Naive thymus-derived CD8-positive, alpha-beta T cell (primary cell): ENCODE results near the gene TMEM8B. TPM values are rescaled to one million over a fixed set of nuclear protein-coding genes. Genes with fewer than 3 reads are reported as not detected.

ENCODE experiments used
- ATAC-seq, 2 donors: fragments of 150-1000 bp; cut with Tn5 transposase in 1 of 2; sonication (Bioruptor Pico), chemical (Tn5 transposase) in 1 of 2; 1 replicate in 1 of 2; 2 replicates in 1 of 2; pipeline ENCODE4 v1.10.0; 2021; ENCODE audit warnings: mild to moderate bottlenecking in 2 of 2, moderate library complexity in 2 of 2
- POLR2A ChIA-PET: fragments of 350-600 bp; sonication (Branson Sonifier 250); formaldehyde crosslinking; loops from one replicate; lab custom pipeline; 2021; ENCODE audit warnings: antibody characterized with exemption; lab: Charles Lee
- DNase-seq, 10 donors: peaks; one replicate each; pipeline versions ENCODE4 v3.0.0 to v3.0.0-alpha.2; 2020 to 2022
- H3K27ac Mint-ChIP-seq, 10 donors: one replicate each; pipeline ENCODE4 v1.8.0; 2020 to 2022; ENCODE audit warnings: mild to moderate bottlenecking in 10 of 10, mixed read lengths in 10 of 10, moderate library complexity in 4 of 10, inconsistent platforms in 1 of 10
- H3K27me3 Mint-ChIP-seq, 5 donors: one replicate each; pipeline ENCODE4 v1.8.0; 2021 to 2022; ENCODE audit warnings: mixed read lengths in 5 of 5
- H3K36me3 Mint-ChIP-seq, 3 donors: one replicate each; pipeline ENCODE4 v1.8.0; 2020 to 2022; ENCODE audit warnings: mixed read lengths in 3 of 3, mild to moderate bottlenecking in 2 of 3, inconsistent platforms in 1 of 3
- H3K4me1 Mint-ChIP-seq, 4 donors: one replicate each; pipeline ENCODE4 v1.8.0; 2021 to 2022; ENCODE audit warnings: mixed read lengths in 4 of 4
- H3K4me3 Mint-ChIP-seq, 10 donors: one replicate each; pipeline ENCODE4 v1.8.0; 2020 to 2022; ENCODE audit warnings: mild to moderate bottlenecking in 10 of 10, mixed read lengths in 10 of 10, moderate library complexity in 6 of 10, inconsistent platforms in 1 of 10
- H3K9me3 Mint-ChIP-seq, 9 donors: one replicate each; pipeline ENCODE4 v1.8.0; 2020 to 2022; ENCODE audit warnings: mixed read lengths in 9 of 9, mild to moderate bottlenecking in 3 of 9, inconsistent platforms in 1 of 9, moderate library complexity in 1 of 9
- polyA plus RNA-seq, 3 donors: library from polyadenylated mRNA; unstranded; fragments of 300-500 nt; fragmentation: Illumina TruSeq; gene quantifications; one replicate each; pipeline ENCODE4 v1.2.3, GENCODE V29; 2021
- total RNA-seq, 8 experiments: library from RNA in 2 of 8; stranded (reverse) in 2 of 8; gene quantifications; one replicate each; pipeline ENCODE4 v1.2.3 and lab custom pipeline; 2021 to 2026

The TMEM8B gene, protein sequence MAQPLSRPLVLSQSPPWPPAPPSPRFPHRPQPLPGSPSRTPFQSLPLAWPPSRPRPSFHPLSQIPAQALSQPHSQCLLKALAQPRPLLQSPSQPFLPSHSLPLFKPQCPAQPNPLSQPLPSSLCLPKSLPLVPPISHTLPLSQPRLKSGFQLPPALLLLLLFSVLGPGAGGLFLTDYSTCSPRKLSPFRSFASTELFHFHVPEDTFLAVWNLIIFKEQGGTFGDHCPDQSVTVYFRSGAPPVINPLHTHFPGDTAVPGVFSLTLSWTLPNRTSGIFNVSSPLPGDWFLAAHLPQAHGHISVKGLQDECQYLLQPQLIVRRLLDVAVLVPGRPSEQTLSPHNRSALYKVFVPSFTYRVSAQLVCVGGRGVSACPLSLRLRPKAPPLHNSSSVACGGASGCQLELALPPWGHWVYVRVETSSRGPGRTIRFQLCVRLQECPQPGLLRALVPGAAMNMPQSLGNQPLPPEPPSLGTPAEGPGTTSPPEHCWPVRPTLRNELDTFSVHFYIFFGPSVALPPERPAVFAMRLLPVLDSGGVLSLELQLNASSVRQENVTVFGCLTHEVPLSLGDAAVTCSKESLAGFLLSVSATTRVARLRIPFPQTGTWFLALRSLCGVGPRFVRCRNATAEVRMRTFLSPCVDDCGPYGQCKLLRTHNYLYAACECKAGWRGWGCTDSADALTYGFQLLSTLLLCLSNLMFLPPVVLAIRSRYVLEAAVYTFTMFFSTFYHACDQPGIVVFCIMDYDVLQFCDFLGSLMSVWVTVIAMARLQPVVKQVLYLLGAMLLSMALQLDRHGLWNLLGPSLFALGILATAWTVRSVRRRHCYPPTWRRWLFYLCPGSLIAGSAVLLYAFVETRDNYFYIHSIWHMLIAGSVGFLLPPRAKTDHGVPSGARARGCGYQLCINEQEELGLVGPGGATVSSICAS
- 10 to 100 TPM in 1 of 2 experiments, 1 to 10 TPM in 1; 8.8 to 10.2 TPM for total RNA-seq
- 1 to 10 TPM; 1.5 to 2.4 (median 2.1) TPM for polyA plus RNA-seq
- total RNA-seq (lab: John Stamatoyannopoulos, UW): 2.9 to 14.8 (median 10.8) reads per million in 6 experiments

GRCh38 chr9:35829084-35829763 lies at the start of gene TMEM8B:
TMEM8B (plus strand) TSS chr9:35829228; CDS start chr9:35829448, 220 bp downstream.
- peaks cover 32 to 63% (median 44%) of the 10 kb centered on the region in 4 donors for H3K4me1 Mint-ChIP-seq
- H3K4me3 Mint-ChIP-seq: peak within 1 kb of the TSS; percentile 86 to 100 (median 96)
- POLR2A ChIA-PET: interaction anchor here (0.6 to 1.5 kb wide), 8 partner anchors 15 to 241 kb away, joined by 3 to 8 read pairs (median 3); partner anchors contain the start of genes CCDC107, HINT2 and SPAG8

DNA sequence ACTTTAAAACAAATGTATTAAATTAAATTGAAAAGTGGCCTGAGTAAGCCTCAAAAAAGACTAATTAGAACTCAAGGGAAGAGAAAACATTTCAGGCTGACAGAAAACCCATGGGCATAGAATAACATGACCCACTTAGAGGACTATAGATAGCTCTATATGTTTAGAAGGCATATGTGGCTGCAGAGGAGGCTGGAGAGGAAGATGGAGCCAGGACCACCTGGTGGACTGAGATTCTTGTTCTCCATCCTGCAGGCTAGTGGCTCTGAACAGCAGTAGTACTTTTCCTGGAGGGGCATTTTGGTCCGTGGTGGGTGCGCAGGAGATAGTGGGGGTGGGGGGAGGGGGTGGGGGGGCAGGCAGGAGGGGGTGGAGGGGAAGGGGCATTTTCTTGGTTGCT lies 48.0 kb upstream of the TMEM8B start:
- H3K36me3 Mint-ChIP-seq: peaks cover 9 to 38% (median 22%) of the 10 kb centered on the region in 3 donors
- POLR2A ChIA-PET: interaction anchor here (0.7 kb wide), 1 partner anchor 11 kb away, joined by 8 read pairs; no protein-coding TSS in a partner anchor
- H3K27ac Mint-ChIP-seq: peak overlapping the region in 4 of 10 donors; percentile 17 to 67 (median 35)
- no peak overlapping the region for H3K4me3 Mint-ChIP-seq
- H3K9me3 Mint-ChIP-seq: no peaks in the 10 kb centered on the region
- H3K27me3 Mint-ChIP-seq: no peaks in the 10 kb centered on the region
- H3K4me1 Mint-ChIP-seq: peaks cover 0 to 9% (median 4%) of the 10 kb centered on the region in 4 donors
- no peak for DNase-seq
- no peak for ATAC-seq

More at GRCh38 chr9:35829084-35829763, at the start of gene TMEM8B:
- H3K27ac Mint-ChIP-seq: peak within 1 kb of the TSS; percentile 81 to 100 (median 96)
- H3K9me3 Mint-ChIP-seq: no peaks in the 10 kb centered on the region
- no peaks in the 10 kb centered on the region for H3K36me3 Mint-ChIP-seq
- no peaks in the 10 kb centered on the region for H3K27me3 Mint-ChIP-seq
- ATAC-seq: peak; percentile 94
- peak; percentile 83 to 97 (median 90) for DNase-seq

- Mint-ChIP-seq H3K27ac (peak overlapping the region in 2 of 10 donors; percentile 31 to 32), H3K36me3 (peaks cover 9 to 46% (median 22%) of the 10 kb centered on the region in 3 donors), H3K9me3 (no peaks in the 10 kb centered on the region), H3K4me3 (no peak overlapping the region), H3K27me3 (no peaks in the 10 kb centered on the region), H3K4me1 (peaks cover 0 to 7% (median 3%) of the 10 kb centered on the region in 4 donors)
- ATAC-seq: no peak
- DNase-seq: no peak
- POLR2A ChIA-PET: no interaction called here
These were observed 45.6 kb upstream of the TMEM8B start for GRCh38 chr9:35783418-35783817.

DNA sequence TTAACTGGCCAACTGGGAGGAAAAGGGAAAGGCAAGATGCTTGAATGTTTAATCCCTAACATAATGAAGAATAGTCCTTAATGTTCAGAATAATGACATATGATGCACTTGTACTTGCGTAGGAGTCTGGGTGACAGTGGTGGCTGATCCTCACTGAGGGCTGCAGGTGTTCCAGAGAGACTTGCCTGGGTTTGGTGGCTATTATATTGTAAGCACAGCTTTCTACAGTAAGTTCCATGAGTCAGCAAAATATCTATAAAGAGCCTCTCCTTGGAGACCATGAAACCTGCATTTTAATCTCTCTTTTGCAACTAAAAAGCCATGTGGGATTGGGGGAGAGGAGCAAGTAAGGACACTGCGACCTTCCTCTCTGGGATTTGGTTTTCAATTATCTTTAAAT lies 39.5 kb upstream of the TMEM8B start:
- no peak overlapping the region for H3K27ac Mint-ChIP-seq
- peaks cover 0 to 2% (median 0%) of the 10 kb centered on the region in 5 donors for H3K27me3 Mint-ChIP-seq
- peaks cover 0 to 36% (median 5%) of the 10 kb centered on the region in 3 donors for H3K36me3 Mint-ChIP-seq
- ATAC-seq (no peak), DNase-seq (no peak)
- H3K4me1 Mint-ChIP-seq: peaks cover 8 to 13% (median 10%) of the 10 kb centered on the region in 4 donors
- POLR2A ChIA-PET: no interaction called here
- H3K9me3 Mint-ChIP-seq: no peaks in the 10 kb centered on the region
- H3K4me3 Mint-ChIP-seq: no peak overlapping the region

DNA sequence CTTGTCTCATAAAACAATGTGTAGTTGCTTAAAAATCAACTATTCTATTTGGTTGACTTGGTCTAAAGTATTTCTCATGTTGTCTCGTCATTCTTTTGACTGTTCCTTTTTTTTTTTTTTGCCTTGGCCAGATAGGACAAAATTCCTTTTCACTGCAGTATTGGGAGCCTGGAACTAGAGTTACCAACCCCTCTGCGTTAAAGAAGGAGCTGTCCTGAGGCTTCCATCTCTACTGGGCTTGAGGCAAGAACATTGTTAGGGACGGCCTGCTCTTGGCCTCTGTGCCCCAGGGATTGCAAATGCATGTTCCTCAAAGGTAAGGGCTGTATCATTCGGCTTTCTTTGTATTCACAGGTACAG lies 39.0 kb upstream of the TMEM8B start:
- POLR2A ChIA-PET: interaction anchor here (0.6 to 1.0 kb wide), 3 partner anchors 22 to 92 kb away, joined by 3 to 4 read pairs (median 3); partner anchors contain the start of gene SPAG8
- Mint-ChIP-seq H3K4me1 (peaks cover 10 to 13% (median 11%) of the 10 kb centered on the region in 4 donors), H3K36me3 (peaks cover 0 to 36% (median 5%) of the 10 kb centered on the region in 3 donors), H3K27ac (peak overlapping the region in 3 of 10 donors; percentile 19 to 41 (median 36)), H3K4me3 (no peak overlapping the region), H3K9me3 (no peaks in the 10 kb centered on the region), H3K27me3 (peaks cover 0 to 2% (median 0%) of the 10 kb centered on the region in 5 donors)
- no peak for DNase-seq
- ATAC-seq: no peak

GRCh38 chr9:35790385-35791296 lies 38.4 kb upstream of the TMEM8B start:
- ATAC-seq (peak; percentile 92 to 96), DNase-seq (peak; percentile 36 to 81 (median 60))
- peak overlapping the region in 5 of 10 donors; percentile 2 to 41 (median 19) for H3K4me3 Mint-ChIP-seq
- H3K27ac Mint-ChIP-seq: peak overlapping the region in 5 of 10 donors; percentile 12 to 41 (median 36)
- H3K36me3 Mint-ChIP-seq: peaks cover 0 to 32% (median 5%) of the 10 kb centered on the region in 3 donors
- POLR2A ChIA-PET: interaction anchor here (0.6 to 1.0 kb wide), 3 partner anchors 21 to 91 kb away, joined by 3 to 4 read pairs (median 3); partner anchors contain the start of gene SPAG8
- H3K27me3 Mint-ChIP-seq: peaks cover 0 to 2% (median 0%) of the 10 kb centered on the region in 5 donors
- no peaks in the 10 kb centered on the region for H3K9me3 Mint-ChIP-seq
- peaks cover 10 to 13% (median 11%) of the 10 kb centered on the region in 4 donors for H3K4me1 Mint-ChIP-seq

DNA sequence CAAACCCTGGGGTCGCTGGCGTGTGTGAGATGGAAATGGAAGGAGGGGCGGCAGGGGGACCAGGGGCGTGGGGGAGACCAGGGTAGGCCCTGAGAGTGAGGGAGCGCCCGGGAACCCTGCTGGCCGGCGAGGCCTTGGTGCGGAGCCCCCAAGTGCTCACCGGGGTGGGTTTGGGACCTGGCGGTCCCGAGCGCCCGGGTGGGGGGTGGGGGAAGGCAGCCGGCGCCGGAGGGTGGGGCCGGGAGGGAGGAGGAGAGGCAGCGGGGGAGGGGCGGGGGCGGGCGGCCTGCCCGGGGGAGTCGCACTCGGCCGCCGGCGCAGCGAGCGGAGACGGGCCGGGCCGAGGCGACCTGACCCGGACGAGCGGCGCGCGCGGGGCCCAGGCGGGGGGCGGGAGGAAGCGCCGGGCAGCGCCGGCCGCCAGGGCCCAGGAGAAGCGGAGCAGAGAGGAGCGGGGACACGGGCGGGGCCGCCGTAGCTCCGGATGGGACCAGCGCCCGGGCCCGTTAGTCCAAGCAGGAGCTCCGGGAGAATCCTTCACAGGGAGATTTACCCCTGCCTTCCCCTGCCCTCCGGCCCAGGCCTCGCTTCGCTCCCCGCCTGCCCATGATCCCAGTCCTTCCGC lies 37.6 kb upstream of the TMEM8B start, which contains the start of gene NPR2:
TSS of gene NPR2 (plus strand) at position 295 of the 625 bp plus-strand sequence. CDS start 818 bp downstream, outside the sequence.
- peak within 1 kb of the TSS in 4 of 10 donors; percentile 12 to 41 (median 37) for H3K27ac Mint-ChIP-seq
- DNase-seq: no peak

DNA sequence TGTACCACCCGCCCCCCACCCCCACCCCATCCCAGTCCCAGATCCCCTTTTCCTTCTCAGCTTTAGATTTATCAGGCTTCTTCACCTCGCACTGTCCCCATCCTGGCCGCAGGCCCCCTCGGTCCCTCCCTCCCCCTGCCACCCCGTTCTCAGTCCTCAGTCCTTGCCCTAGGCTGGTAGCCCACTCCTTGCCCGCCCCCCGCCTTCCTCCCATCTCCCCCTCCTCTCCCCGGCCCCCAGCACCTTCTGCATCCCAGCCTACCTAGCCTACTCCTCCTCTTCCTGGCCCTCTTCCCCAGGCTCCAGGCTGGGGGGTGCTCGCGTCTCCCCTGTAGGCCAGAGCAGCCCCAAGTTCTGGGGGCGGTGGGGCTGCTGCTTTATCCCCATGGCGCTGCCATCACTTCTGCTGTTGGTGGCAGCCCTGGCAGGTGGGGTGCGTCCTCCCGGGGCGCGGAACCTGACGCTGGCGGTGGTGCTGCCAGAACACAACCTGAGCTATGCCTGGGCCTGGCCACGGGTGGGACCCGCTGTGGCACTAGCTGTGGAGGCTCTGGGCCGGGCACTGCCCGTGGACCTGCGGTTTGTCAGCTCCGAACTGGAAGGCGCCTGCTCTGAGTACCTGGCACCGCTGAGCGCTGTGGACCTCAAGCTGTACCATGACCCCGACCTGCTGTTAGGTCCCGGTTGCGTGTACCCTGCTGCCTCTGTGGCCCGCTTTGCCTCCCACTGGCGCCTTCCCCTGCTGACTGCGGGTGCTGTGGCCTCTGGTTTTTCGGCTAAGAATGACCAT lies 36.8 kb upstream of the TMEM8B start:
- Mint-ChIP-seq H3K36me3 (peaks cover 0 to 18% (median 5%) of the 10 kb centered on the region in 3 donors), H3K27ac (no peak overlapping the region), H3K4me3 (no peak overlapping the region), H3K9me3 (no peaks in the 10 kb centered on the region), H3K27me3 (peaks cover 0 to 2% (median 0%) of the 10 kb centered on the region in 5 donors), H3K4me1 (peaks cover 11 to 13% (median 13%) of the 10 kb centered on the region in 4 donors)
- POLR2A ChIA-PET: interaction anchor here (0.6 kb wide), 1 partner anchor 11 kb away, joined by 8 read pairs; no protein-coding TSS in a partner anchor
- ATAC-seq (no peak), DNase-seq (no peak)

More for the DNA sequence above, 37.6 kb upstream of the TMEM8B start, which contains the start of gene NPR2:
- POLR2A ChIA-PET: no interaction called here
- Mint-ChIP-seq H3K27me3 (peaks cover 0 to 2% (median 0%) of the 10 kb centered on the region in 5 donors), H3K36me3 (peaks cover 0 to 25% (median 5%) of the 10 kb centered on the region in 3 donors), H3K4me1 (peaks cover 10 to 13% (median 12%) of the 10 kb centered on the region in 4 donors), H3K9me3 (no peaks in the 10 kb centered on the region), H3K4me3 (peak within 1 kb of the TSS in 5 of 10 donors; percentile 2 to 41 (median 19))
- no peak for ATAC-seq

- Mint-ChIP-seq H3K4me1 (peaks cover 11 to 13% (median 13%) of the 10 kb centered on the region in 4 donors), H3K27me3 (peaks cover 0 to 2% (median 0%) of the 10 kb centered on the region in 5 donors), H3K4me3 (no peak overlapping the region), H3K9me3 (no peaks in the 10 kb centered on the region), H3K27ac (peak overlapping the region in 1 of 10 donors; percentile 29), H3K36me3 (peaks cover 0 to 15% (median 5%) of the 10 kb centered on the region in 3 donors)
- POLR2A ChIA-PET: interaction anchor here (0.6 to 1.0 kb wide), 5 partner anchors 11 to 89 kb away, joined by 3 to 8 read pairs (median 3); partner anchors contain the start of gene SPAG8
- ATAC-seq (no peak), DNase-seq (no peak)
These were observed 36.2 kb upstream of the TMEM8B start for GRCh38 chr9:35792826-35793225.
